Adrenal gland (tissue), 12 donors: Measurements from ENCODE around the gene THPO. TPM values are rescaled to one million over a fixed set of nuclear protein-coding genes. Genes with fewer than 3 reads are reported as not detected.
A peak's percentile ranks its signal among the peaks of the same experiment; 100 is the strongest.

Experiments used
- DNase-seq, 7 donors: peaks; one replicate each; pipeline ENCODE4 v3.0.0-alpha.2; 2019 to 2020
- H3K27ac ChIP-seq, 5 donors: fragments of 200-600 bp; sonication (generic) in 4 of 5; 1 replicate in 3 of 5; 2 replicates in 2 of 5; pipeline versions ENCODE4 v1.5.1 to v1.8.0; 2016 to 2020; ENCODE audit warnings: mild to moderate bottlenecking in 1 of 5
- H3K27me3 ChIP-seq: fragments of 200-600 bp; 2 replicates; pipeline ENCODE4 v1.8.0; 2021
- H3K36me3 ChIP-seq, 2 donors: fragments of 200-600 bp; replicated peaks in 1 of 2; 1 replicate in 1 of 2; 2 replicates in 1 of 2; pipeline versions ENCODE4 v1.5.1 to v1.8.0; 2018 to 2022
- H3K4me1 ChIP-seq, 2 donors: fragments of 200-600 bp; replicated peaks in 1 of 2; 1 replicate in 1 of 2; 2 replicates in 1 of 2; pipeline versions ENCODE4 v1.5.1 to v1.8.0; 2018 to 2021
- H3K4me3 ChIP-seq, 4 donors: fragments of 200-600 bp; sonication (generic) in 3 of 4; one replicate each; pipeline ENCODE4 v1.5.1; 2016 to 2018
- H3K9me3 ChIP-seq, 3 donors: fragments of 200-600 bp; sonication (generic) in 1 of 3; replicated peaks in 1 of 3; 1 replicate in 2 of 3; 2 replicates in 1 of 3; pipeline versions ENCODE4 v1.5.1 to v1.8.0; 2016 to 2021
- POLR2A ChIP-seq, 2 donors: fragments of 450-650 bp; IDR thresholded peaks; one replicate each; pipeline ENCODE4 v1.6.1; 2017; ENCODE audit warnings: antibody characterized with exemption in 2 of 2, mild to moderate bottlenecking in 2 of 2, moderate library complexity in 1 of 2
- WGBS, 4 donors: extraction: QIAGEN DNeasy Blood & Tissue Kit in 2 of 4; methylation state at CpG; one replicate each; pipeline versions ENCODE4 v1.1.5 to v1.1.7; 2013 to 2017; 5-methylcytosine and 5-hydroxymethylcytosine counted together
- intact Hi-C, 2 donors: fragments of 100-400 bp; cut with DNase I; formaldehyde crosslinking; loops; one replicate each; pipeline versions ENCODE4 v1.14.1 to v1.15.0; 2022 to 2023
- polyA plus RNA-seq, 3 donors: library from polyadenylated mRNA; stranded (reverse); fragments of 200-250 nt in 2 of 3; fragments of 350-450 nt in 1 of 3; fragmentation: Illumina TruSeq in 1 of 3; extraction: RNeasy Lipid Tissue Mini Kit (QIAGEN cat#74804) in 1 of 3; gene quantifications; one replicate each; pipeline ENCODE4 v1.2.3, GENCODE V29; 2013 to 2014
- total RNA-seq, 9 donors: library from RNA; depleted of rRNA in 4 of 9; stranded (reverse); fragments of >200 nt in 4 of 9; fragments of 120-200 nt in 1 of 9; fragmentation: NEBNext Ultra II Directional in 1 of 9; extraction: Animal tissue kit (Norgen Biotek cat#: 25700) in 1 of 9; gene quantifications; one replicate each; pipeline versions ENCODE4 v1.1.0 to v1.2.4, GENCODE V29; 2013 to 2023
- TF ChIP-seq, protein P1 (sequence below), 6 experiments: fragments of 450-650 bp in 4 of 6; fragments of 200-600 bp in 2 of 6; sonication (generic) in 1 of 6; IDR thresholded peaks; 1 replicate in 5 of 6; 2 replicates in 1 of 6; pipeline versions ENCODE4 v1.5.1 to v1.8.0; 2016 to 2021; ENCODE audit warnings: antibody characterized with exemption in 6 of 6, mild to moderate bottlenecking in 2 of 6, moderate library complexity in 1 of 6
- donor health status: healthy with polysubstance abuse.
- donor health status: Bipolar disorder and iron deficiency.
- donor health status: DM: yes; HTN: yes; CAD: no.
- donor health status: DM: no; HTN: no; CAD: no.
- donor health status: DM: no; HTN: no; CAD: no.
- donor health status: DM: yes; HTN: yes; CAD: no.

The THPO gene
- total and polyA plus RNA-seq, 12 donors: 0.11 to 5.3 (median 2.2) TPM; not detected in 3

DNA sequence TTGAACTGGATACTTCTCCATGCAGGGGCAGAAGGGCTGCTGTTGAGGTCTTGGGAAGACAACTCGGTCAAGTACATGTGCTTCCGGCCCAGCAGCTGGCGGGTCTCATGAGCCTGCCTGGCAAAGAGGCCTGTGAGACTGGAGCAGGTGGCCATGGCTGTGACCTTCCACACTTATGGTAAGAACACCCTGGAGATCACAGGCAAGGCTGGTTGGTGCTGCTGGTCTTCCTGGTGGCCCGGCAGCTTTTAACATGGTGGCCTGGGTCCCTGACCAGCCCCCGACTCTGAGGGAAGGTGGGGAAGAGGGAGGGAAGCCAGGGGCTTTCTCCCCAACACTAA, 17.3 kb upstream of the THPO start:
- Histone ChIP-seq H3K36me3 (no peaks in the 10 kb centered on the region), H3K4me3 (no peak overlapping the region), H3K27me3 (no peaks in the 10 kb centered on the region), H3K9me3 (no peaks in the 10 kb centered on the region), H3K4me1 (no peaks in the 10 kb centered on the region), H3K27ac (no peak overlapping the region)
- no peak for TF ChIP-seq POLR2A (IDR thresholded peaks at IDR 0.05)
- TF ChIP-seq, protein P1, sequence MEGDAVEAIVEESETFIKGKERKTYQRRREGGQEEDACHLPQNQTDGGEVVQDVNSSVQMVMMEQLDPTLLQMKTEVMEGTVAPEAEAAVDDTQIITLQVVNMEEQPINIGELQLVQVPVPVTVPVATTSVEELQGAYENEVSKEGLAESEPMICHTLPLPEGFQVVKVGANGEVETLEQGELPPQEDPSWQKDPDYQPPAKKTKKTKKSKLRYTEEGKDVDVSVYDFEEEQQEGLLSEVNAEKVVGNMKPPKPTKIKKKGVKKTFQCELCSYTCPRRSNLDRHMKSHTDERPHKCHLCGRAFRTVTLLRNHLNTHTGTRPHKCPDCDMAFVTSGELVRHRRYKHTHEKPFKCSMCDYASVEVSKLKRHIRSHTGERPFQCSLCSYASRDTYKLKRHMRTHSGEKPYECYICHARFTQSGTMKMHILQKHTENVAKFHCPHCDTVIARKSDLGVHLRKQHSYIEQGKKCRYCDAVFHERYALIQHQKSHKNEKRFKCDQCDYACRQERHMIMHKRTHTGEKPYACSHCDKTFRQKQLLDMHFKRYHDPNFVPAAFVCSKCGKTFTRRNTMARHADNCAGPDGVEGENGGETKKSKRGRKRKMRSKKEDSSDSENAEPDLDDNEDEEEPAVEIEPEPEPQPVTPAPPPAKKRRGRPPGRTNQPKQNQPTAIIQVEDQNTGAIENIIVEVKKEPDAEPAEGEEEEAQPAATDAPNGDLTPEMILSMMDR (IDR thresholded peaks at IDR 0.05): no peak
- 82 to 88% (median 84%) methylated on average over 4 to 5 of the region's 5 CpGs for WGBS, 4 donors
- intact Hi-C loops: loop anchor here in 1 of 2 donors (10.0 kb wide), 1 partner anchor 390 kb away; no protein-coding TSS in a partner anchor
- DNase-seq: no peak

DNA sequence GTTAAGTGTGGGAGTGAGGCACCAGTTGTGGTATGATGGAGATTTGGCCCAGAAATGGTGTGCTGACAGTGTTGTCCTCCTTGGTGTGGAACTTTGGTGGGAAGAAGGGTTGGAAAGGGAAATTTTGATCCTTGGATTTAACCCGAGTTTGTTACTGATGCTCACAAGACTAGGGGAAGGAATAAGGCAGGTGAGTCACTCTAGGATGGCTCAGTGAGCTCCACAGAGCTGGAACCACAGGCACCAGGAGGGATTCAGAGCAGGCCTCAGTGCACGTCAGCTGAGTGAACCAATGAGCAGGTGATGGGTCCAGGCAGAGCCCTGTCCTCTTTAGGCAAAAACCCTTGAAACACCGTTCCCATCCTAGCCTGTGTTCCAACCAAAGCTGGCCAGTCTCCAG, 13.3 kb upstream of the THPO start:
- no peaks in the 10 kb centered on the region for H3K9me3 ChIP-seq
- 78 to 95% (median 87%) methylated on average over 3 of the region's 3 CpGs for WGBS, 4 donors
- TF ChIP-seq, protein P1 (IDR thresholded peaks at IDR 0.05): no peak
- TF ChIP-seq POLR2A (IDR thresholded peaks at IDR 0.05): no peak
- H3K4me3 ChIP-seq: no peak overlapping the region
- H3K27ac ChIP-seq: no peak overlapping the region
- intact Hi-C loops: loop anchor here in 1 of 2 donors (10.0 kb wide), 1 partner anchor 394 kb away; no protein-coding TSS in a partner anchor
- no peaks in the 10 kb centered on the region for H3K27me3 ChIP-seq
- no peak for DNase-seq
- H3K4me1 ChIP-seq: no peaks in the 10 kb centered on the region
- no peaks in the 10 kb centered on the region for H3K36me3 ChIP-seq

DNA sequence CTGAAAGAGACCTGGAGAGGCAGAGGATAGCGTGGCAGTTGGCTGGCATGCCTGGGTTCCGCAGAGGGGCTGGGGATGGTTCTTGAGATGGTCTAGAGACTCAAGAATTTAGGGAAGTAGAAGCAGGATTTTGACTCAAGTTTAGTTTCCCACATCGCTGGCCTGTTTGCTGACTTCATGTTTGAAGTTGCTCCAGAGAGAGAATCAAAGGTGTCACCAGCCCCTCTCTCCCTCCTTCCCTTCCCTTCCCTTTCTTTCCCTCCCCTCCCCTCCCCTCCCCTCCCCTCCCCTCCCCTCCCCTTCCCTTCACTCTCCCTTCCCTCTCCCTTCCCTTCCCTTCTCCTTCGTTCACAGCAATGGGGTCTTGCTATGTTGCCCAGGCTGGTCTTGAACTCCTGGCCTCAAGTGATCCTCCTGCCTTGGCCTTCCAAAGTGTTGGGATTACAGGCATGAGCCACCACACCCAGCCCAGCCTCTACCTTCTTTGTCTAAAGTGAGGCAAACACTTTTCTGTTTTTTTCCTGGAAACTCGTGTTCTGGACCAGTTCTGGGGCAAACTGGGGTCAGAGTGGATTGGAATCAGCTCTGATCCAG, 12.0 kb upstream of the THPO start:
- no peak for DNase-seq
- no peaks in the 10 kb centered on the region for H3K9me3 ChIP-seq
- H3K27ac ChIP-seq: no peak overlapping the region
- no peaks in the 10 kb centered on the region for H3K36me3 ChIP-seq
- TF ChIP-seq, protein P1 (IDR thresholded peaks at IDR 0.05): no peak
- no peak for TF ChIP-seq POLR2A (IDR thresholded peaks at IDR 0.05)
- no peaks in the 10 kb centered on the region for H3K4me1 ChIP-seq
- 85 to 94% (median 90%) methylated on average over 4 to 5 of the region's 5 CpGs for whole genome bisulfite sequencing, 4 donors
- H3K27me3 ChIP-seq: no peaks in the 10 kb centered on the region
- intact Hi-C loops: loop anchor here in 1 of 2 donors (10.0 kb wide), 1 partner anchor 395 kb away; no protein-coding TSS in a partner anchor
- no peak overlapping the region for H3K4me3 ChIP-seq

DNA sequence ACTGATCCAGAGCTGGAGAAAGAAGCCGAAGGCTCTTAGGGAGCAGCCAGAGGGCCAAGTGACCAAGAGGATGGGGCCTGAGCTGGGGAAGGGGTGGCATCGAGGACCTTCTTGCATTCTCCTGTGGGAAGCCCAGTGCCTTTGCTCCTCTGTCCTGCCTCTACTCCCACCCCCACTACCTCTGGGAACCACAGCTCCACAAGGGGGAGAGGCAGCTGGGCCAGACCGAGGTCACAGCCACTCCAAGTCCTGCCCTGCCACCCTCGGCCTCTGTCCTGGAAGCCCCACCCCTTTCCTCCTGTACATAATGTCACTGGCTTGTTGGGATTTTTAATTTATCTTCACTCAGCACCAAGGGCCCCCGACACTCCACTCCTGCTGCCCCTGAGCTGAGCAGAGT, 11.4 kb upstream of the THPO start:
- 55 to 63% (median 61%) methylated on average over 4 to 5 of the region's 5 CpGs for WGBS, 4 donors
- Histone ChIP-seq H3K9me3 (no peaks in the 10 kb centered on the region), H3K27ac (no peak overlapping the region), H3K4me1 (no peaks in the 10 kb centered on the region), H3K27me3 (no peaks in the 10 kb centered on the region), H3K36me3 (no peaks in the 10 kb centered on the region), H3K4me3 (no peak overlapping the region)
- intact Hi-C loops: no loop called here
- peak in 2 of 7 donors; percentile 44 to 46 for DNase-seq
- TF ChIP-seq POLR2A (IDR thresholded peaks at IDR 0.05): no peak

DNA sequence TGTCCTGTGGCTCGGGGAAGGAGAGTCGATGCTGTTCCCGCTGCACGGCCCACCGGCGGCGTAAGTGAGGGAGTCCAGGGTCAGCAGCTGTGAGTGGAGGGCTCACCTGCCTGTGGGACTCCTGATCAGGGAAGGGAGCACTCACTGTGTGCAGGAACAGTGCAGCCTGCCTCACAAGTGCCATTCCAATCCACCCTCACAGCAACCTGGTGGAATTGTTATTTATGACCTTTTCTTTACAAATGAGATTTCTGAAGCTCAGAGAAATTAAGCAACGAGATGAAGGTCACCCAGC, 10.9 kb upstream of the THPO start:
- H3K27ac ChIP-seq: no peak overlapping the region
- no peak for TF ChIP-seq POLR2A (IDR thresholded peaks at IDR 0.05)
- TF ChIP-seq, protein P1 (IDR thresholded peaks at IDR 0.05): no peak
- H3K9me3 ChIP-seq: no peaks in the 10 kb centered on the region
- no peaks in the 10 kb centered on the region for H3K4me1 ChIP-seq
- no peaks in the 10 kb centered on the region for H3K36me3 ChIP-seq
- H3K4me3 ChIP-seq: no peak overlapping the region
- WGBS, 4 donors: 30 to 75% (median 64%) methylated on average over 2 to 8 of the region's 8 CpGs
- H3K27me3 ChIP-seq: no peaks in the 10 kb centered on the region
- no peak for DNase-seq
- intact Hi-C loops: no loop called here
